ENCODE measurements around the gene SGMS1. TPM values are rescaled to one million over a fixed set of nuclear protein-coding genes. Genes with fewer than 3 reads are reported as not detected.

SGMS1 gene
- total RNA-seq, 1 experiment from 2014 or later = 20.4 TPM

- Histone ChIP-seq H2BK12ac (ENCODE audit: insufficient read length, low read depth, low read length) (no peak overlapping the region), H3K56ac (ENCODE audit: insufficient read length, low read depth, low read length) (no peak overlapping the region), H2BK15ac (ENCODE audit: low read depth, low read length) (no peak overlapping the region), H3K79me2 (ENCODE audit: insufficient read depth, low read length) (peaks cover 2% of the 10 kb centered on the region; the same call in 1 of the 2 replicates), H3K18ac (ENCODE audit: insufficient read length, low read depth, low read length) (no peak overlapping the region), H3K9me3 (ENCODE audit: control insufficient read depth, low read depth, low read length) (no peaks in the 10 kb centered on the region), H3K79me1 (ENCODE audit: insufficient read depth, low read depth, low read length, poor library complexity, severe bottlenecking) (no peaks in the 10 kb centered on the region), H2BK5ac (ENCODE audit: insufficient read length, low read length) (no peak overlapping the region), H3K27ac (ENCODE audit: insufficient read length, low read depth, low read length) (no peak overlapping the region), H4K8ac (replicated peaks; ENCODE audit: insufficient read length, low read depth, low read length) (no peak overlapping the region), H4K20me1 (ENCODE audit: control insufficient read depth, insufficient read depth, insufficient read length) (no peaks in the 10 kb centered on the region), H3K4me1 (ENCODE audit: insufficient read depth, low read length) (no peaks in the 10 kb centered on the region), H3K23me2 (ENCODE audit: insufficient read length, low read depth, low read length, poor library complexity, severe bottlenecking) (no peaks in the 10 kb centered on the region), H3K4ac (ENCODE audit: low read depth, low read length) (no peak overlapping the region), H3K23ac (ENCODE audit: insufficient read length, low read depth, low read length) (no peak overlapping the region), H2BK20ac (ENCODE audit: low read depth, low read length, poor library complexity, severe bottlenecking) (no peak overlapping the region), H3T11ph (ENCODE audit: low read length) (no peak overlapping the region), H4K5ac (ENCODE audit: insufficient read length, low read depth, low read length) (no peak overlapping the region), H2AK5ac (ENCODE audit: insufficient read length, low read length) (no peak overlapping the region), H3K4me2 (ENCODE audit: insufficient read depth, insufficient read length, low read length) (no peak overlapping the region), H3K14ac (ENCODE audit: insufficient read depth, low read length) (no peak overlapping the region), H4K91ac (ENCODE audit: insufficient read length, low read depth, low read length) (no peak overlapping the region), H2BK120ac (ENCODE audit: low read depth, low read length, poor library complexity, severe bottlenecking) (no peak overlapping the region), H3K27me3 (ENCODE audit: insufficient read depth, low read length) (no peaks in the 10 kb centered on the region), H3K9ac (ENCODE audit: extremely low read depth, insufficient read length, low read length) (no peak overlapping the region), H2AFZ (ENCODE audit: low read length) (no peak overlapping the region)
- Mint-ChIP-seq H3K27me3 (ENCODE audit: low read depth) (no peaks in the 10 kb centered on the region), H3K36me3 (ENCODE audit: insufficient read depth in 1 of 3, low read depth in 3 of 3) (no peaks in the 10 kb centered on the region), H3K4me3 (no peak overlapping the region), H3K4me1 (peaks cover 32 to 38% of the 10 kb centered on the region in 2 experiments), H3K9me3 (no peaks in the 10 kb centered on the region), H3K27ac (no peak overlapping the region)
- DNase-seq = no peak
- no CpG with 5 or more reads among the region's 2 CpGs for whole genome bisulfite sequencing (ENCODE audit: extremely low coverage, insufficient read length, low lambda C conversion rate)
- no peak for TF ChIP-seq CTCF (conservative IDR thresholded peaks at IDR 0.05)
Measured at GRCh38 chr10:50605951-50606270, 17.8 kb downstream of the SGMS1 start.
